GM06990 (cell line): Measurements from ENCODE around the gene AGO3.

Experiments used
- DNase-seq: peaks from one replicate; pipeline ENCODE4 v3.0.0-alpha.2; 2011; ENCODE audit not compliant: insufficient read length; ENCODE audit errors: extremely low read depth
- H3K27me3 ChIP-seq: replicated peaks from 2 replicates; pipeline ENCODE4 v1.6.0; 2011; ENCODE audit warnings: low read length; ENCODE audit not compliant: control insufficient read depth, insufficient read depth
- H3K36me3 ChIP-seq: 2 replicates; pipeline ENCODE4 v1.5.1; 2011; ENCODE audit warnings: low read length; ENCODE audit not compliant: control insufficient read depth, insufficient read depth
- H3K4me3 ChIP-seq: replicated peaks from 2 replicates; pipeline ENCODE4 v1.5.1; 2011; ENCODE audit warnings: low read depth, mild to moderate bottlenecking, control low read depth, low read length
- TF ChIP-seq, protein P1 (sequence below): IDR thresholded peaks from 2 replicates; pipeline ENCODE4 v1.5.1; 2011; ENCODE audit warnings: low read length, control low read depth, mild to moderate bottlenecking, inconsistent platforms; ENCODE audit not compliant: insufficient read depth, poor library complexity, severe bottlenecking

The AGO3 gene

DNA sequence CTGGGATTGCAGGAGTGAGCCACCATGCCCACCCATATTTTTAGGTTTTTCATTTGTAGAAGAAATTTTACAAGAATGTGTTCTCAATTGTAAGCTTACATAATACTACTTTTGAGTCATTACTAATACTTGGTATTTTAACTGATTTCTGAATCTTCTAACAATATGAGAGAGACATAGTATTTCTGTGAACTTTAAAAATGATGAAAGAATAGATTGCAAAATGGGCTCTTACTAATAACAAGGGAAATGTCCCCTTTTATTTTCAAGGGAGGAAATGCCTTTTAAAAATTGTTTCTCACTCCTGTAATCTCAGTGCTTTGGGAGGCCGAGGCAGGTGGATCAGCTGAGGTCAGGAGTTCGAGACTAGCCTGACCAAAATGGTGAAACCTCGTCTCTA lies 5.9 kb downstream of the AGO3 start:
- Histone ChIP-seq H3K27me3 (no peaks in the 10 kb centered on the region), H3K36me3 (no peaks in the 10 kb centered on the region), H3K4me3 (no peak overlapping the region)
- DNase-seq: no peak
- TF ChIP-seq, protein P1, sequence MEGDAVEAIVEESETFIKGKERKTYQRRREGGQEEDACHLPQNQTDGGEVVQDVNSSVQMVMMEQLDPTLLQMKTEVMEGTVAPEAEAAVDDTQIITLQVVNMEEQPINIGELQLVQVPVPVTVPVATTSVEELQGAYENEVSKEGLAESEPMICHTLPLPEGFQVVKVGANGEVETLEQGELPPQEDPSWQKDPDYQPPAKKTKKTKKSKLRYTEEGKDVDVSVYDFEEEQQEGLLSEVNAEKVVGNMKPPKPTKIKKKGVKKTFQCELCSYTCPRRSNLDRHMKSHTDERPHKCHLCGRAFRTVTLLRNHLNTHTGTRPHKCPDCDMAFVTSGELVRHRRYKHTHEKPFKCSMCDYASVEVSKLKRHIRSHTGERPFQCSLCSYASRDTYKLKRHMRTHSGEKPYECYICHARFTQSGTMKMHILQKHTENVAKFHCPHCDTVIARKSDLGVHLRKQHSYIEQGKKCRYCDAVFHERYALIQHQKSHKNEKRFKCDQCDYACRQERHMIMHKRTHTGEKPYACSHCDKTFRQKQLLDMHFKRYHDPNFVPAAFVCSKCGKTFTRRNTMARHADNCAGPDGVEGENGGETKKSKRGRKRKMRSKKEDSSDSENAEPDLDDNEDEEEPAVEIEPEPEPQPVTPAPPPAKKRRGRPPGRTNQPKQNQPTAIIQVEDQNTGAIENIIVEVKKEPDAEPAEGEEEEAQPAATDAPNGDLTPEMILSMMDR: no peak

DNA sequence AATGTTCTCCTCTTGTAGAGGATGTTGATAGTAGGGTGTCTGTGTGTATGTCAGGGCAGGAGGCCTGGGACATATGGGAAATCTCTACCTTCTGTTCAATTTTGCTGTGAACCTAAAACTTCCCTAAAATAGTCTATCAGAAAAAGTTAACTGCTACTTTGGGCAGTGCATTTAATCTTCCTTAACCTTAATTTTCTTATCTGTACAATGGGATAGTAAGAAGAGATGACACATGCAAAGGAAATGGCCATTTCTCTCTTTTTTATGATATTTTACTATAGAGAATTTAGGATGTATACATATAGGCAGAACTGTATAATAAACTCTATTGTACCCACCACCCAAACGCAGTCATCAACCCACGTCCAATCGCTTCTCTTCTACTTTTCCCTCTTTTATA lies 8.6 kb downstream of the AGO3 start:
- no peak for DNase-seq
- no peaks in the 10 kb centered on the region for H3K27me3 ChIP-seq
- no peaks in the 10 kb centered on the region for H3K36me3 ChIP-seq
- TF ChIP-seq, protein P1: no peak
- no peak overlapping the region for H3K4me3 ChIP-seq

DNA sequence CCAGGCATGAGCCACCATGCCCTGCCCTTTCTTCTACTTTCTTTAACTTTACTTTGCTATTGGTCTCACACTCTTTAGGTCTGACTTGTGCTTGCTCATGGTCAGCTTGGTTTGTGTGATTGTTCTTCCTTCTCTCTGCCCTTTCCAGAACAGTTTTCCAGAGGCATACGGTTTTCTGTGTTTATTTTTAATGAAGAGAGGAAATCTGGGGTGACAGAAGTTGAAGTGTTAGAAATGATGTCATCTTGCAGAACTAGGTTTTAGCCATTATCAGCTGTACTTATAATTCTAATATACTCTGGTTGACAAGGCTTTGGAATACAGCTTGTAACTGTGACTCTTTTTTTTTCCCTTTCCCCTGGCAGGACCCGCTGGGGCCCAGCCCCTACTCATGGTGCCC lies 14.4 kb downstream of the AGO3 start:
- DNase-seq: no peak
- no peaks in the 10 kb centered on the region; the same call in 1 of the 2 replicates for H3K36me3 ChIP-seq
- H3K4me3 ChIP-seq: no peak overlapping the region
- H3K27me3 ChIP-seq: no peaks in the 10 kb centered on the region
- TF ChIP-seq, protein P1: no peak

DNA sequence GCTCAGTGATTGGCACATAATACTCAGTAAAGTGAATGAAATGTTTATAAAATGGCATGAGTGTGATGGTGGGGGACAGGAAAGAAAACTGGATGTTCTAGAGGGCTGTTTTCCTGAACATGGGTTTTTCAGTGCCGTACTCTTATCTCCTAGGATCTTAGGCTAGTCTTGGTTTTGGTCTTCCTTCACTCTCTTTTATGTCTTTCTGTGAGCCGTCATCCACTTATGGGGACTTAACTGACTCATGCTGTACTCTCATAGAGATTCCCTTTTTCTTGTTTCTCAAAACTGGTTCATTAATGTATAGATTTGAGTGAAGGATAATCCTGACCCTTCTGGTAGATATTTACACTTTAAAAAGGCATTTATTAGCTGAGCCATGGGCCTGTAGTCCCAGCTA lies 16.6 kb downstream of the AGO3 start:
- no peak overlapping the region for H3K4me3 ChIP-seq
- no peaks in the 10 kb centered on the region; the same call in 1 of the 2 replicates for H3K36me3 ChIP-seq
- TF ChIP-seq, protein P1: no peak
- DNase-seq: no peak
- no peaks in the 10 kb centered on the region for H3K27me3 ChIP-seq

DNA sequence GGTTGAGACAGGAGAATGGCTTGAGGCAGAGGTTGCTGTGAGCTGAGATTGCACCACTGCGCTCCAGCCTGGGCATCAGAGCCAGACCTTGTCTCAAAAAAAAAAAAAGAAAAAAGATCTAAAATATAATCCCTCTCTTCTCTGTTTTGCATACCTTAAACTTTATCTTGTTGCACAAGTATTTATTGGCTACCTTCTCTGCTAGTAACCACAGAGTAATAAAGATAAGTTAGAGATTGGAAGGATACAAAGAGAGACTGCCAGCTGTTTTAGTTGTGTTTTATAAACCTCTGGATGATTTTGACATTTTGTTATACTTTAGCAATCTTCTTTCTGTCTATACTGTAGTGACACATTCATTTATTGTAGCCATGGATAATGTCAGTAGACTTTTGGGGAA lies 27.7 kb downstream of the AGO3 start:
- TF ChIP-seq, protein P1: no peak
- no peak overlapping the region for H3K4me3 ChIP-seq
- H3K27me3 ChIP-seq: no peaks in the 10 kb centered on the region
- no peaks in the 10 kb centered on the region for H3K36me3 ChIP-seq
- DNase-seq: no peak

DNA sequence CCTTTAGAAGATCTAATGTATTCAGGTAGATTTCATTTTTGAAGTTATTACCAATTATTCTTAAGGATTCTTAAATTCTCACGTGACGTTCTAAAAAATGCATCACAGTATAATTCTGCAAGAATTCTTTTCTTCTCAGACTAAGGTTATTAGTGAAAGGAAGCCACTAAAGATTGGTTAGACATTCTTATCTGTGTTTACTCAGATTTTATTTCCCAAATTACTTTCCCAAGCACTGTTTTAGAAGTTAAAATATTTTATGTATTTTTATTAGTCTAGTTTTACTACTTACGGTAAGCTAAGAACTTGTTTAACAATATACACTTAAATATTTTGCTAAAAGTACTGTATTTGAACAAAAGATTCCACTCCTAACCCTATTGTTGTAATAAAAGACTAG lies 28.4 kb downstream of the AGO3 start:
- H3K27me3 ChIP-seq: no peaks in the 10 kb centered on the region
- TF ChIP-seq, protein P1: no peak
- H3K36me3 ChIP-seq: no peaks in the 10 kb centered on the region
- no peak for DNase-seq
- H3K4me3 ChIP-seq: no peak overlapping the region
